GM21576 (cell line): ENCODE data around the gene KCNG4.
"Not testable (repeated sequence)": the region's sequence is repeated elsewhere in the genome, so short reads cannot be mapped to it uniquely, and the experiment has no call there.

Experiments
- ATAC-seq: cut with Tn5 transposase; IDR thresholded peaks from one replicate; pipeline ENCODE4 v1.9.1; 2021; ENCODE audit warnings: mild to moderate bottlenecking, moderate library complexity; ENCODE audit not compliant: unreplicated experiment

KCNG4 gene

DNA sequence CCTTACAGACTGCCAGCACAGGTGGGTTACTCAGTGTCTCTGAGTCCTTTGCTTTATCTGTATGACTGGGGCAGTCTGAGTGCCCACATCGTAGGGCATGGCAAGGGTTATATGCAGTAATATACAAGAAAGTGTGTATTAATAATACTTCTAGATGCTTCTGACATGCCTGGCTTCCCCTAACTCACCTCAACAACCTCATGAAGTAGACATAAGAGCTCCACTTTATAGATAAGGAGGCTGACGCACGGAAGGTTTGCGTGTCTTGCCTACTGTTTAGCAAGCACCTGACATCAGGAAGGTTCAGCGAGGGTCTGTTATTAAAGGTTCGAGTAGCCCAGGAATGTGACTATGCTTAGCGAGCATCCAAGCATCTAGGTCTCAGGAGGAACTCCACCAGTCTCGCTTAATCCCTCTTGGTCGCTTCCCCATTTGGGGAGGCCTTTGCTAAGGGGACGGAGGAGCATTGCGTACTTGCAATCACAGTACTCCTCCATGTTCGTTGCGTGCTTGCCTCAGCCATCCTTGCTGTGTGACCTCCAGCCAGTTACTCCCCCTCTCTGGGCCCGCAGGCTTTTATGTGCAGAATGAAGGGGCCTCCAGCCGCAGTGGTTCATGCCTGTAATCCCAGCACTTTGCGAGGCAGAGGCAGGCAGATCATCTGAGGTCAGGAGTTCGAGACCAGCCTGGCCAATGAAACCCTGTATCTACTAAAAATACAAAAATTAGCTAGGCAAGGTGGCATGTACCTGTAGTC is 1.6 kb downstream of the KCNG4 start:
- ATAC-seq = no peak

DNA sequence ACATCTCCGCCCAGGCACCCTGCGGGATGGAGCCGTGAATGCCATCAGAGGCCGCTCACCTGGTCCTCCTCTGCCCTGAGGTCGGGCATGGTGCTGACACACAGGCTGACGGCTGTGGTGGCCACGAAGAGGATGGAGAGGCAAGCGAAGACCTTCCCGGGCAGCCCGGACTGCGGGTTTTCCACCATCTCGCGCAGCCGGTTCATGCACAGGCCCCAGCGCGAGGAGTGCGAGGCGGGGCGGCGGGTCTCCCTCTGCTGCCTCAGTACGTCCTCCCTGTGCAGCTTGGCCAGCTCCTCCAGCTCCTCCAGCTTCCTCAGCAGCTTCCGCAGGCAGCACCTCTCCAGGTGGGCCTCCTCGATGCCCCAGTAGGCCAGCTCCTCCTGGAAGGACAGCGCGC is 3.1 kb downstream of the KCNG4 start:
- ATAC-seq = no peak

DNA sequence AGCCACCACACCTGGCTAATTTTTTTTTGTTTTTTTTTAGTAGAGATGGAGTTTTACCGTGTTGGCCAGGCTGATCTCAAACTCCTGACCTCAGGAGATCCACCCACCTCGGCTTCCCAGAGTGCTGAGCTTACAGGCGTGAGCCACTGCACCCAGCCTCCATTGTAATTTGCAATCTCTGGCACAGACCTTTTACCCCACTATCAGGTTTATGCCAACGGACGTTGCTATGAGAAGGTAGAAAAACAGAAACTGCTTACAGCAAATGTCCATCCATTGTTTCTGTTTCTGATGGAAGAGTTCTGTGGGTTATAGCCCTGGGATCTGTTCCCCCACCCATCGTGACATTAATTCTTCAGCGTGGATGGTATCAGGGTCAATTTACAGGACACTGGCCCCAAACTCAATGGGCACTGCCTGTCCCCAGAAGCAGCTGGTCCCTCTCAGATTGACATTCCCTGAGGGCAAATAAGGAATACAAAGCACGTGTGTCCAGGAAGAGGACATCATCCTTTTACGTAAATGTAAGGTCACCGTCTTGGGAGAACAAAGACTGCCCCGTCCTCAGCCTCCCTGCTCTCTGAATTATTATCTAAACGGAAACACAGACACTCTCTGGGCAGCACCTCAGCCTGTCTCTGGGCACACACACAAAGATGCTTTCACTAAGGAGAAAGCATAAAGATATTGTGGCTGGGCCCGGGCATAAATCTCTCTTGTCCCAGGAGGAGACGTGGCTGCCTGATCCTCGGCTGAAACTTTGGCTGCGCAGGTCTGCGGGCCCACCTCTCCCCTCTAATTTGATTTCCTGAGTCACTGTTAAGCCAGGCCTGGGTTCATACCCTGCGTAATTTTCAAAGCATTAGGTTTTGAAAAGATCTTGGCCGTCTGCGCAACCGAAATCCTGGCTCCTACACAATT is 5.2 kb downstream of the KCNG4 start:
- ATAC-seq = no peak

DNA sequence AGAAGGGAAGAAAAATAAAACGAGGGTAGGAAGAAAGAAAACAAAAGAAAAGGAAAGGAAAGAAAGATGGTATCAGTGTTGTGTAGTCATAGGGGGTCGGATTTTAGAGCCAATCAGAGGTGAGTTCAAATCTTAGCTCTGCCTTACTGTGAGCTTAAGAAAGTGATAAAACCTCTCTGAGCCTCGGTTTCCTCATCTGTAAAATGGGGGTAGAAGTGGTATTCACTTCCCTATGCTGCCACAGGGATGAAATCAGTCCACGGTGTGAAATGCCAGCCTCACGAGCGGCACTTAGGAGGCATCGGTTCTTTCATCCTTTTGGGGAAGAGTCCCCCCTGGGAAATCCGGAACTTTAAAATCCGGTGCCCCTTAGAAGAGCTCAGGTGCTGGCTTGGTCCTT is 6.1 kb downstream of the KCNG4 start:
- no peak for ATAC-seq

DNA sequence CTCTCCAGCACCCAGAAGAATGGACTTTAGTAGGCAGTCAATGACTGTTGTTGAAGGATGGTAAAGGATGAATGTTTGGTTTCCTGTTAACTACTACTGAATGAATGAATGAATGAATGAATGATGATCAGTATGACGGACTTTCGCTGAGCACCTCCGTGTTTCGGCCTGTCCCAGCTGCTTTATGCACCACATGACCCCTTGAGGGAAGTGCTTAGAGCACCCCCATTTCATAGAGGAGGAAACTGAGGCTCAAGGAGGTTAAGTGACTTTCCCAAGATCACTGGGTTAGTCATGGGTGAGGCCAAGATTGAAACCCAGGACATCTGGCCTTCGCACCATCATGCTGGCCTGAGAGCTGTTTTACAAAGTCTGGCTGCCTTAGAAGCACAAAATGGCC is 6.8 kb downstream of the KCNG4 start:
- no peak for ATAC-seq

DNA sequence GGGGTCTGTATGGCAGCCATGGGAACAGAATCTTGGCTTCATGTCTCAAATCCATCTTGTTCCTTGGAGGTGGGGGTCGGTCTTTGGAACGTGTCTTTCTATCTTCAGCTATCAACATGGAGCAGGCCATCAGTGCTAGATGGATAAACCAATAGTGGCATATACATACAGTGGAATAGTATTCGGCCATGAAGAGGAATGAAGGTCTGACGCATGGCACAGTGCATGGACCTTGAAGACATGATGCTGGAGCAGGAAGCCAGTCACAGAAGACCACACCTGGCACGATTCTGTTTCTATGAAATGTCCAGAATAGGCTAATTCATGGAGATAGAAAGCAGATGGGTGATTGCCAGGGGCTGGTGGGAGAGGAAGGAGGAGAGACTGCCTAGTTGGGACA is 7.8 kb downstream of the KCNG4 start:
- ATAC-seq = no peak

DNA sequence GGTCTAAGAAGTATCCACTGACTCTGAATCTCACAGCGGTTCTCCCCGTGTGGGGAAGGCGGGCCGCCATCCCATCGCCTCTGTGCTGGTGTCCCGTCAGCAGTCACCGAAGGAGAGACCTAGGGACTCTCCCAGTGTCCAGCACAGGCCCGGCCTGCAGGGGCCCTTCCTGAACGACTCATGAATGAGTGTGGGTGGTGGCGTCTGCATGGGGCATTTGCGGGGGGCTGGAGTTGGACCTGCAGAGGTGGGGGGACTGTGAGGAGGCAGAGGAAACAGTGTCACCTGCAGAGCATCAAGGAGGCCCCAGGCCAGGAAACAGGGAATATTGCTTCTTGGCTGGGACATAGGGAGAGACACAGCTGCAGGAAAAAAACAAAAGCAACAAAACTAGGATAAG is 10.3 kb downstream of the KCNG4 start:
- ATAC-seq = no peak

DNA sequence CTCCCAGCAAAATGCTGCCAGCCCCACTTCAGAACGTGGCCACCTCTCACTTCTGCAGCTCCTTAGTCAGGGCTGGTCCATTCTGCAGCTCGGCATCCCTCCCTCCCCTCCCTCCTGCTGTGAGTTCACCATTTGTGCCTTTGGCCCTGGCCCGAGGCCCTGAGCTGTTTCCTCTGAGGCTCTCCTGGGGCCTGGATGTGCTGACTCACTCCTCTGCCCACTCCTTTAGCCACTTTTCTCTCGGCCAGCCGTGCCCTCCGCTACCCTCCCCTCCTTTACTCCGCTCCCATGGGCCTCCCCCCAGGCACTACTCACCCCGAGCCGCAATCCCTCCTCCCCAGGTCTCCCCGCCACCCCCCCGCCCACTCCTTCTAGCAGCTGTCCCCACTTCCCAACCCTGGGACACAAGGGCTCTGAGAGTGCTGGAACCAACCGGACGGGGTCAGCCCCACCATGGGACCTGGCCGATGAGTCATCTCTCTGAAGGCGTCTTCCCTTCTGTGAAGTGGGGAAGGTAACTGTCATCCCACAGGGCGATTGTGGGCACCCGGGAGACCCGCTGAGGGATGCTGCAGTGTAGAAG is 11.5 kb downstream of the KCNG4 start:
- ATAC-seq = no peak

DNA sequence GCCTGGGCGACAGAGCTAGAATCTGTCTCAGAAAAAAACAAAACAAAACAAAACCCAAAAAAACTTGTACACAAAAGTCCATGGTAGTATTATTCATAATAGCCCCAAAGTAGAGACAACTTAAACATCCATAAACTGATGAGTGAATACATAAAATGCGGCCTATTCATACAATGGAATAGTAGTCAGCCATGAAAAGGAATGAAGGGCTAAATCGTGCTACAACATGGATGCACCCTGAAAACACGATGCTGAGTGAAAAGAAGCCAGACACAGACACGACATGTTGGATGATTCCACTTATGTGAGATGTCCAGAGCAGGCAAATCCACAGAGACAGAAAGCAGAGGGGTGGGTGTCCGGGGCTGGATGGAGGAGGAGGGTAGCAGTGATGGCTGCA is 12.3 kb downstream of the KCNG4 start:
- ATAC-seq = no peak

DNA sequence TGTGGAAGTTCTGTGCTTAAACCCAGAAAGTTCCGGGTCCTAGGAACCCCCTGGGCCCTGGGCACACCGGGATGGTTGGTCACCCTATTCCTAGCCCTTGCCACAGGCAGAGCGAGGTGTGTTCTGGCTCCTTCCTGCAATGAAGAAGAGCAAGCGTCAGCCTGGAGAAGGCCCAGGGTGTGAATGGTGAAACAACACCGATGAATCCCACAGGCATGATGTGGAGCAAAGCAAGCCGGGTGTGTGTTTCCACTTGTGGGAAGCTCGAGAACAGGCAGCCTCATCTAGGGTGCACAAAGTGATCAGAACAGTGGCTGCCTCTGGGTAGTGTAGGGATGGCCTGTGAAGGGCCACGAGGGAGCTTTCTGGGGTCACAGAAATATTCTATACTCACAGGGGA is 13.8 kb downstream of the KCNG4 start:
- no peak for ATAC-seq

DNA sequence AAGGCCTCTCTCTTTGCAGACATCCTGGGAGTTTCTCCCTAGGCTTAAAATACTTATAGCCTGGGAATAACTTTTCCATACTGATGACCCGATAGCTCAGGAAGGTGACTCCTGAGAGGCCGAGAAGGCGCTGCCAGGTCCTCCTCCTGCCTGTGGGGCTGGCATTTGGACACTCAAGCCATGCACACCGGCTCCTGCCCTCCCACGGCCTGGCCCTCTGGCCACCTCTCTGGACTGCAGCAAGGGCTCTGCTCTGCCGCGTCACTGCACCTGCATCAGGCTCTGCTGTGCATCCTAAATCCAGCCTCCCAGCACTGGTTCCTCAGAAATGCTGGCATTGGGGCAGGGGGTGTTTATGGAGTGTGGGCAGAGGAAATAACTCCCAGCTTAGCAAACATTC is 14.2 kb downstream of the KCNG4 start:
- ATAC-seq = no peak

DNA sequence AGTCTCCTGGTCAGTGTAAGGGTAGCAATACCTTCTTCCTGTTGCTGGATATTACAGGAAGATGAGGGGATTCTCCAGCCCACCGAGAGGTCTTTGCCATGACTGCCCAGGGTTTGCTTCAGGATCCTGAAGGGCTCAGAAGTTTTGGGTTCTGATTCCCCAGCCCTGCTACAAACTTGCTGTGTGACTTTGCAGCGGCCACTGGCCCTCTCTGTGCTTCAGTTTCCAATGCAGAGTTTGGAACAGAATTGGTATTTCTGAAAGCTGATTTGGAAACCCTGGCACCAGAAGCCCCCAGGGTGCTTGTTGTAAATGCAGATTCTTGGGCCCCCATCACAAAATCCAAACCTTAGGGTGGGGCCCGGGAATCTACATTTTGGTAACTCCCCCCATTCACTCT is 14.7 kb downstream of the KCNG4 start:
- no peak for ATAC-seq

DNA sequence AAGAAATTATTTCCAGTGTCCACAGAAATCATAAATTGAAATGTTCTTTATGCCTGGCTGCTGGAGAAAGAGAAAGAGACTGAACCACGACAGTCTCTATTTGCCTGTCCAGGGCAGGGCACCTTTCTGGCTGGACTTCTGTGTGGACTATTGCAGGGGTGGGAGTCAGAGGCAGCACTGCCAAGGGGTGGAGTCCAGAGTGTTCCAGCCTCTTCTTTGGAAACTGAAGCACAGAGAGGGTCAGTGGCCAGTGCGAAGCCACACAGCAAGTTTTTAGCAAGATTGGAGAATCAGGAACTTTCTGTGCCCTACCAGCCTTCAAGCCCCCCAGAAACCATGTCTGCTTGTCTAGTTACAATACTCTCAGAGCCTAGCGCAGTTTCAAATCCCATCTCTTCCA is 15.3 kb downstream of the KCNG4 start:
- ATAC-seq = no peak

DNA sequence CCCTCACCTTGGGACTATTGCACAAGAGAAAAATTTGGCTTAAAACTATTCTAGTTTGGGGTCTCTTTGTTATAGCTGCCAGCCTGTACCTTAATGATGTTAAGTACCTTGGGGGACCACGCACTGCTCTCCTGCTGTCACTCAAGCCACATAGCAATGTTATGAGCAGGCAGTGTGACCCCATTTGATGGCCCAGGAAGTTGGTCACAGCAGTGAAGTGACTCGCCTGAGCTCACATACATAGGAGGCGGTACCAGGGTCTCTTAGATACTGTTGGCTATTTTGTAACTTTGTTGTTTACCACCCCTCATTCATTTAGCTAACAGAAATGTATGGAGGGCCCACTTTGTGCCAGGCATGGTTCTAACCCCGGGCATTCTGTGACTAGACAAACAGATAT is 16.4 kb downstream of the KCNG4 start:
- no peak for ATAC-seq

DNA sequence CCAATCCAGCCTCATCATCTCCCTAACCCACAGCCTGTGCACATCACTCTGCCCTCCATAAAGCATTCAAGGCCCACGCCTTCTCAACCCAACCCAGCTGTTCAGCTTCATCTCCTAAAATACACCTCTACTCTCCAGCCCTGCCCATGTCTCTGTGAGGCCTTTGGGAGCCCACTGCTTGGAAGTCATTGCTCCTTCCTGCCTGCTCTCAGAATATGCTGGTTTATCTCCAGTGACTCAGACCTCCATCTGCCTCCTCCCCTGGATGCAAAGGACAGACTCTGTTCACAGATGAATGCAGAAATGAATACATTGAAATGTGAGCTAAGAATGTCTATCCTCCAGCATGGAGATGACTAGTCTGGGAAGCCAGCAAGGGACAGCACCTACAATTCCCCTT is 19.0 kb downstream of the KCNG4 start:
- no peak for ATAC-seq

DNA sequence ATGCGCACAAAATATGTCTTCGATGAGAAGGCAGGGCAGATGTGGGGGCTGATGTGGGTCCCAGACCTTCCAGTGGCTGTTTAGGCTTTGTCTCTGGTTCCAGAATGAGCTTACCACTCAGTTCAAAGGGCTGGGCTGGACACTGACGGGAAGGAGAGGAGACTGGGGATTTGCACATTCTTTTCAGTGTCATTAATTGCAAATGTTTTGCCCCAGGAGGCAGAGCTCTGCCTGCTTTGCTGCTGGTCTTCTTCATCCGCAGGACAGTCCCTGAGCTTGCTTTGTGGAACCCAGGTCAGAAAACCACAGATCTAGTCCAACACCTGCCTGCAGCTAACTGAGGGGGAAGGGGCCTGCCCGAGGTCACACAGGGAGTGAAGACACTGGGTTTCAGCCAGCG is 20.9 kb downstream of the KCNG4 start:
- ATAC-seq = no peak

DNA sequence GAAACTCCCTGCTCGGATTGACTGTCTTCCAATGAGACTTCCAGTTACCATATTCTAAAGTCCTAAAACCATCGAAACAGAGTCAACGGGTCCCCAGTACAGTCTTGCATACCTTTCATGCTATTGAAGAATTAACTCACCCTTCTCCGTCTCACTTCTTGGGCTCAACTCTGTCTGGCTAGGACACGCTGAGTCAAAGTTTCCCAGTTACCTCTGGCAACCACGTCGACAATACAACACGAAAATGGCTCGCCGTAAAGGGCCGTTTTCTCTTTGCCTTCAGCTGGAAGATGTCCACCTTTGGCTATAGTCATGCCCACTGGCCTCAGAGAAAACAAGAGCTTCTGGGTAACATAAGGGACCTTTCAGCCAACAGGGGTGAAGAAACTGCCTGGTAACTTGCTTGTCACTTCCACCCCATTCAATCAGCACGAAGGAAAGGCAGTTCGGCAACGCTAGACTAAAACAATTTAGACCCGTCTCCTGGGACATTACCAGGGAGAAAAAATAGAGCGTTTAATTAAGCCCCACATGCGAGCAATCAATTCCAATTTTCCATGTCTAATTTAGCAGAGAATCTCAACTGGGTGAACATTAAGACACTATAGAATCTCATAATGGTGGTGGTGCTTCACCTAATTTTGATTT is 21.5 kb downstream of the KCNG4 start:
- ATAC-seq = no peak

DNA sequence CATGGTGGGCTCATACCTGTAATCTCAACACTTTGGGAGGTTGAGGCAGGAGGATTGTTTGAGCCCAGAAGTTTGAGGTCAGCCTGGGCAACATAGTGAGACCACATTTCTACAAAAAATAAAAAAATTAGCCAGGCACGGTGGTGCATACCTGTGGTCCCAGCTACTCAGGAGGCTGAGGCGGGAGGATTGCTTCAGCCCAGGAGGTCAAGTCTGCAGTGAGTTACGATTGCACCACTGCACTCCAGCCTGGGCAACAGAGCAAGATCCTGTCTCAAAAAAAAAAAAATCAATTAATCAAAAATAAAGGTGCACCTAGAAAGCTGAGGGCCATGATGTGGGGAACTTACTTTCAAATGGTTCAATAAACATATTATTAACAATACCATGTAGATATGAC is 23.7 kb downstream of the KCNG4 start:
- ATAC-seq = not testable (repeated sequence)

DNA sequence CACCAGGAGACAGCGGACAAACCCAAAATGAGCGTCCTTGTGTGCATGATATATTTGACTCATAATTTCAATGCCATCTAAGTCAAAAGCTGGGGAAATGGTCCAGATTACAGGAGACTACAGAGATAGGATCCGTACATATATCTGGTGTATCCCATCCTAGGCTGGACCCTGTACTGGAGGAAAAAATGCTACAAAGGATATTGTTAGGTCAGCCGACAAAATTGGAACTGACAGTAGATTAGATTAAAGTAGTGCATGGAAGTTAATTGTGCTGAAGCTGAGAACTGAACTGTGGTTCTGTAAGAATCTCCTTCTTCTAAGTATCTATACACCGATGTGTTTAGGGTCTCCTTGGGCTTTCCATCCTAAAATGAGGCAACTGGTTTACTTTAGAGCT is 24.3 kb downstream of the KCNG4 start:
- ATAC-seq = no peak

DNA sequence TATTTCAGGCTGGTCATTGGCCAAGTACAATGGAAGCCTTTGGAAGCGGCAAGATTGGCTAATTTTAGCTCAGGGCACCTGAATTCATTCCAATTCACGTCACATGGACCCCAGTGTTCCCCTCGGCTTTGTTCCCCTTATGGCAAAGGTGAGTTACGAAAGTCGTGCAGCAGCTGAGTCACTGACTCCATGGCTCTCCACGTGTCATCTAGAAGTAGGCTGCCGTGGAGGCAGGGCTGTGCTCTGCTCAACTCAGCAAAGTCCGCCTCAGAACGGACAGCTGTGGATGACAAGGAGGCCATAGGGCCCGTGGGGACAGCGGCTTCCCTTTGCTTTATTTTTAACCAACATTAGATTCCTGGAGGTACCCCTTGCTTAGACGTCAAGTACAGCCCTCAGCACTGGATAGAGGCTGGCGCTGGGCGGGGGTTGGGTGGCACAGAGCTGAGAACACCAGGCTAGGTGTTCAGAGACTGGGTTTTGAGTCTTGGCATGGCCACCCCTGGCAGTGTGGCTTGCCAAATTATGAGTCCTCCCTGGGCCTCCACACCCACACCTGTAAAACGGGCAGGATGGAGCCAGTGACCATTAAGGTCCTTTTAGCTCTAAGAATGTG is 25.3 kb downstream of the KCNG4 start:
- ATAC-seq = no peak

DNA sequence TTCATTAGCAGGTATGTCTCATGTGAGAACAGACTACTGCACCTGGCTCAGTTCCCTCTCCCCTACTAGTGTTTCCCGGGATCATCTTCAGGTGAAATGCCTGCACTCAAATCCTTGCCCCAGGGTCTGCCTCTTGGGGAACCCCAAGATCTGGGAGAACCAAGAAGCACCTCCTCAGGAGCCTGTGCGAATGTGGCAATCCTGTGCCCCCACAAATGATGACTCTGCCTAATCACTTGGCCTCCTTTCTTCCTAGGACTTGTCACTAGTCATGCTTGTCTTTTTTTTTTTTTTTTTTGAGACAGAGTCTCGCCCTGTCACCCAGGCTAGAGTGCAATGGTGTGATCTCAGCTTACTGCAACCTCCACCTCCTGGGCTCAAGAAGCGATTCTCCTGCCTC is 27.2 kb downstream of the KCNG4 start:
- no peak for ATAC-seq
